Colonic mucosa (tissue), 4 donors: ENCODE data around the gene OLIG2. TPM values are rescaled to one million over a fixed set of nuclear protein-coding genes. Genes with fewer than 3 reads are reported as not detected.

Experiments used
- DNase-seq: peaks from one replicate; pipeline ENCODE4 v3.0.0-alpha.2; 2020
- H3K27ac ChIP-seq: fragments of 200-600 bp; one replicate; pipeline ENCODE4 v1.8.0; 2021
- H3K27me3 ChIP-seq: fragments of 200-600 bp; one replicate; pipeline ENCODE4 v1.8.0; 2021
- H3K36me3 ChIP-seq: fragments of 200-600 bp; one replicate; pipeline ENCODE4 v1.8.0; 2021
- H3K4me1 ChIP-seq: fragments of 200-600 bp; one replicate; pipeline ENCODE4 v1.8.0; 2021; ENCODE audit warnings: mild to moderate bottlenecking
- H3K4me3 ChIP-seq: fragments of 200-600 bp; one replicate; pipeline ENCODE4 v1.8.0; 2021
- H3K9ac ChIP-seq, 2 donors: one replicate each; pipeline ENCODE4 v1.7.0; 2013; ENCODE audit warnings: control low read depth in 2 of 2, low read depth in 2 of 2, low read length in 2 of 2
- H3K9me3 ChIP-seq: fragments of 200-600 bp; one replicate; pipeline ENCODE4 v1.8.0; 2021
- intact Hi-C: fragments of 100-400 bp; cut with DNase I; formaldehyde crosslinking; loops from one replicate; pipeline ENCODE4 v1.14.1; 2022
- total RNA-seq, 2 donors: library from RNA; stranded (reverse); fragmentation: NEBNext Ultra II Directional in 1 of 2; extraction: Animal tissue kit (Norgen Biotek cat#: 25700) in 1 of 2; gene quantifications; one replicate each; pipeline ENCODE4 v1.2.1, GENCODE V29; 2021
- TF ChIP-seq, protein P1 (sequence below): fragments of 200-600 bp; IDR thresholded peaks from one replicate; pipeline ENCODE4 v1.8.0; 2022; ENCODE audit warnings: antibody characterized with exemption, mild to moderate bottlenecking
- donor health status: healthy.
- donor health status: DM: no; HTN: no; CAD: no.
- donor health status: DM: no; HTN: no; CAD: no.

Gene OLIG2
- total RNA-seq, 2 donors from 2014 or later = not detected

GRCh38 chr21:33030633-33031032 is 4.9 kb downstream of the OLIG2 start:
- Histone ChIP-seq H3K4me3 (no peak overlapping the region), H3K27ac (no peak overlapping the region), H3K4me1 (no peaks in the 10 kb centered on the region), H3K9me3 (no peaks in the 10 kb centered on the region), H3K36me3 (no peaks in the 10 kb centered on the region), H3K9ac (no peak overlapping the region), H3K27me3 (peaks cover 75% of the 10 kb centered on the region)
- intact Hi-C loops = loop anchor here (10.0 kb wide), 1 partner anchor 134 kb away; no protein-coding TSS in a partner anchor
- TF ChIP-seq, protein P1, sequence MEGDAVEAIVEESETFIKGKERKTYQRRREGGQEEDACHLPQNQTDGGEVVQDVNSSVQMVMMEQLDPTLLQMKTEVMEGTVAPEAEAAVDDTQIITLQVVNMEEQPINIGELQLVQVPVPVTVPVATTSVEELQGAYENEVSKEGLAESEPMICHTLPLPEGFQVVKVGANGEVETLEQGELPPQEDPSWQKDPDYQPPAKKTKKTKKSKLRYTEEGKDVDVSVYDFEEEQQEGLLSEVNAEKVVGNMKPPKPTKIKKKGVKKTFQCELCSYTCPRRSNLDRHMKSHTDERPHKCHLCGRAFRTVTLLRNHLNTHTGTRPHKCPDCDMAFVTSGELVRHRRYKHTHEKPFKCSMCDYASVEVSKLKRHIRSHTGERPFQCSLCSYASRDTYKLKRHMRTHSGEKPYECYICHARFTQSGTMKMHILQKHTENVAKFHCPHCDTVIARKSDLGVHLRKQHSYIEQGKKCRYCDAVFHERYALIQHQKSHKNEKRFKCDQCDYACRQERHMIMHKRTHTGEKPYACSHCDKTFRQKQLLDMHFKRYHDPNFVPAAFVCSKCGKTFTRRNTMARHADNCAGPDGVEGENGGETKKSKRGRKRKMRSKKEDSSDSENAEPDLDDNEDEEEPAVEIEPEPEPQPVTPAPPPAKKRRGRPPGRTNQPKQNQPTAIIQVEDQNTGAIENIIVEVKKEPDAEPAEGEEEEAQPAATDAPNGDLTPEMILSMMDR = no peak
- DNase-seq = no peak

DNA sequence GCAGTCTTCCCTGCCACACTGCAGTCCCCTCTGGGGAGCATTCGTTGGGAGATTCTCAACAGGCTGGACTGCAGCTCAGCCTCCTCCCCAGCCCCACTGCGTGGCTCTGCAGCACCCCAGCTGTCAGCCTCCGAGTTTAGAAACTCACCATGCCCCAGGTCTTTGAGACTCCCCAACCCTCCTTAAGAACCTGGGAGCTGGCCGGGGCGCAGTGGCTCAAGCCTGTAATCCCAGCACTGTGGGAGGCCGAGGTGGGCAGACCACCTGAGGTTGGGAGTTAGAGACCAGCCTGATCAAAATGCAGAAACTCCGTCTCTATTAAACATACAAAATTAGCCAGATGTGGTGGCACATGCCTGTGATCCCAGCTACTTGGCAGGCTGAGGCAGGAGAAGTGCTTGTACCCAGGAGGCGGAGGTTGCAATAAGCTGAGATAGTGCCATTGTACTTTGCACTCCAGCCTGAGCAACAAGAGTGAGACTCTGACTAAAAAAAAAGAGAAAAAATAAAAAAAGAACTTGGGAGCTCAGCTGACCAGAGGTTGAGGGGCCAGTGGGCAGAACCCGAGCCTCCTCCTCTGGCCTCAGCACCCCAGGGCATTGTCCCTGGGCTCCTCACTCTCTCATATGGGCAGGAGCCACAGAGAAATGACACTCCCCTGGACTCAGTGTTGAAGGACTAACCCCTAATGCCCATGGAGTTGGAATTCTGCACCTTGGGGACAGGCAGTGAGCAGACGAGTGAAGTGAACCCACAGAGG is 5.6 kb downstream of the OLIG2 start:
- H3K4me1 ChIP-seq = no peaks in the 10 kb centered on the region
- intact Hi-C loops = loop anchor here (10.0 kb wide), 1 partner anchor 133 kb away; no protein-coding TSS in a partner anchor
- no peak for DNase-seq
- TF ChIP-seq, protein P1 = no peak
- H3K4me3 ChIP-seq = no peak overlapping the region
- H3K9ac ChIP-seq = no peak overlapping the region
- no peaks in the 10 kb centered on the region for H3K9me3 ChIP-seq
- H3K27me3 ChIP-seq = peaks cover 68% of the 10 kb centered on the region
- no peaks in the 10 kb centered on the region for H3K36me3 ChIP-seq
- H3K27ac ChIP-seq = no peak overlapping the region

DNA sequence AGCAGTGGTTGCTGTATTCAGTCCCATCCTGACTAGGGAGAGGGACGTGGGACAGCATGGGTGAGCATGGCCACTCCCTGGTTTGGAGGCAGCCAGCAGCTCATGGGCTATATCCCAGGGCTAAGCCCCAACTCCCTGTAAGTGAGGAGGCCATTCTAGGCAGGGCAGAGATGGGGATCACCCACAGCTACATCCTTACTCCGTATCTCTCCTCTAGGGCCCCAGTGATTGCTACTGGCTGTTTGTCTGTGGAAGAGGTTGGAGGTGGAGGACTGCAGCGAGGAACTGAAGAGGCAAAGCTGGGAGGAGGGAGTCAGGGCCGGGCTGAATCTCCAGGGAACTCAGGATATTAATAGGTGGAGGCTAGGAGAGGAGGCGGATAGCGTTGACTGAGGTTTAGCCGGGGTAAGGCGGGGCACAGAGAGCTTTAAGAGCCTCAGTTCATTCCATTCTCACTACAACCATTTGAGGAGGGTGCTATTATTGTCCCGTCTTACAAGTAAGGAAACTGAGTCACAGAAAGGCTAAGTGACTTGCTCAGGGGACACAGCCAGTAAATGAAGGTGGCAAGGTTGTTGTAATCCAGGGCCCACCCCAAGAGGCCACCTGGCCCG is 6.8 kb downstream of the OLIG2 start:
- no peak overlapping the region for H3K27ac ChIP-seq
- no peaks in the 10 kb centered on the region for H3K4me1 ChIP-seq
- intact Hi-C loops = loop anchor here (10.0 kb wide), 1 partner anchor 132 kb away; no protein-coding TSS in a partner anchor
- no peak for DNase-seq
- peaks cover 56% of the 10 kb centered on the region for H3K27me3 ChIP-seq
- TF ChIP-seq, protein P1 = no peak
- no peaks in the 10 kb centered on the region for H3K9me3 ChIP-seq
- no peak overlapping the region for H3K4me3 ChIP-seq
- no peaks in the 10 kb centered on the region for H3K36me3 ChIP-seq
- no peak overlapping the region for H3K9ac ChIP-seq

DNA sequence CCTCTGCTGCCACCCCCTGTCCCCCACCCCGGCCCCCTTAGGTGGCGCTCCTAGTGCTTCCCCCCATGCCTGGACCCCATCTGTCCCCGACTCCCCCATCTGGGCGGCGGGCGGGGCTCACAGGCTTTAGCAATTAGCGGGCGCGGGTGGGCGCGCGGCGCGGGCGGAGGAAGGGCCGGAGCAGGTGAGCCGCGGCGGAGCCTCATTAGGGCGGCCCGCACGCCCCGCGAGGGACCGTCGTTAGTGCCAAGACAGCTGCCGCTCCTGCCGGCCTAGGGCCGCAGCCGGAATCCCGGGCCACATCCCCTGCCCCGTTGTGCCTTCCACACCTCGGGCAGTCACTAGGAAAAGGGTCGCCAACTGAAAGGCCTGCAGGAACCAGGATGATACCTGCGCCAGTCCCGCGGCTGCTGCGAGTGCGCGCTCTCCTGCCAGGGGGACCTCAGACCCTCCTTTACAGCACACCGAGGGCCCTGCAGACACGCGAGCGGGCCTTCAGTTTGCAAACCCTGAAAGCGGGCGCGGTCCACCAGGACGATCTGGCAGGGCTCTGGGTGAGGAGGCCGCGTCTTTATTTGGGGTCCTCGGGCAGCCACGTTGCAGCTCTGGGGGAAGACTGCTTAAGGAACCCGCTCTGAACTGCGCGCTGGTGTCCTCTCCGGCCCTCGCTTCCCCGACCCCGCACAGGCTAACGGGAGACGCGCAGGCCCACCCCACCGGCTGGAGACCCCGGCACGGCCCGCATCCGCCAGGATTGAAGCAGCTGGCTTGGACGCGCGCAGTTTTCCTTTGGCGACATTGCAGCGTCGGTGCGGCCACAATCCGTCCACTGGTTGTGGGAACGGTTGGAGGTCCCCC is 7.6 kb downstream of the OLIG2 start:
- no peaks in the 10 kb centered on the region for H3K4me1 ChIP-seq
- no peak overlapping the region for H3K4me3 ChIP-seq
- TF ChIP-seq, protein P1 = no peak
- H3K36me3 ChIP-seq = no peaks in the 10 kb centered on the region
- no peaks in the 10 kb centered on the region for H3K9me3 ChIP-seq
- no peak for DNase-seq
- no peak overlapping the region for H3K27ac ChIP-seq
- intact Hi-C loops = loop anchor here (10.0 kb wide), 1 partner anchor 131 kb away; no protein-coding TSS in a partner anchor
- H3K27me3 ChIP-seq = peaks cover 48% of the 10 kb centered on the region
- H3K9ac ChIP-seq = no peak overlapping the region

GRCh38 chr21:33033961-33034413 is 8.3 kb downstream of the OLIG2 start:
- no peak overlapping the region for H3K27ac ChIP-seq
- no peak overlapping the region for H3K4me3 ChIP-seq
- no peaks in the 10 kb centered on the region for H3K9me3 ChIP-seq
- no peak overlapping the region for H3K9ac ChIP-seq
- peaks cover 42% of the 10 kb centered on the region for H3K27me3 ChIP-seq
- no peaks in the 10 kb centered on the region for H3K36me3 ChIP-seq
- DNase-seq = no peak
- intact Hi-C loops = loop anchor here (10.0 kb wide), 1 partner anchor 131 kb away; no protein-coding TSS in a partner anchor
- H3K4me1 ChIP-seq = no peaks in the 10 kb centered on the region
- TF ChIP-seq, protein P1 = no peak
